ENCODE data around the gene SEPTIN8.

DNA sequence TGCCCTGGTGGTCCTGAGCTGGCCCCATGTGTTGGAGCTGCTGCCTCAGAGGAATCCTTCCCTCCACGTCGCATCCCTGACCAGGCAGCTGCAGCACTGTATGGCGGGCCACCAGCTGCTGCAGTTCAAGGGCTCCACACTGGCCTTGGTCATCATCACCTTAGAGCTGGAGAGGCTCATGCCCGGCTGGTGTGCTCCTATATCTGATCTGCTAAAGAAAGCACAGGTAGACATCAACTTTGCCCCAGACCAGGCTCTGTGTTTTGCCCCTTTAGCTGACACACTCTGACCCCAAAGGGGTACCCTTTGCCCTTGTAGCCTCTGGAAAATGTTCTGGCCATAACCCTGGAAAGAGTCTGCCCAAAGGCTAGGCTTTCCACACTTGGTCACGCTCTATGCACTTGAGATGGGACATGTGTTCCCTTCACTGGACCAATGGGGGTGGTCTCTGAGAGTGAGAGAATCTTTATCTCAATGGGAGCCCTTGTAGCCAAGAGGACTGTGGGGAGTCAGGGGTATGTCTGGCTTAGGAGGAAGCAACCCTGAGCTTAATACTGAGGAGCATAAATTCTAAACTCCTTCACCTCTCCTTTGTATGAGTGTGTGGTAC, 25.0 kb downstream of the SEPTIN8 start:
- TF ChIP-seq, protein P1, sequence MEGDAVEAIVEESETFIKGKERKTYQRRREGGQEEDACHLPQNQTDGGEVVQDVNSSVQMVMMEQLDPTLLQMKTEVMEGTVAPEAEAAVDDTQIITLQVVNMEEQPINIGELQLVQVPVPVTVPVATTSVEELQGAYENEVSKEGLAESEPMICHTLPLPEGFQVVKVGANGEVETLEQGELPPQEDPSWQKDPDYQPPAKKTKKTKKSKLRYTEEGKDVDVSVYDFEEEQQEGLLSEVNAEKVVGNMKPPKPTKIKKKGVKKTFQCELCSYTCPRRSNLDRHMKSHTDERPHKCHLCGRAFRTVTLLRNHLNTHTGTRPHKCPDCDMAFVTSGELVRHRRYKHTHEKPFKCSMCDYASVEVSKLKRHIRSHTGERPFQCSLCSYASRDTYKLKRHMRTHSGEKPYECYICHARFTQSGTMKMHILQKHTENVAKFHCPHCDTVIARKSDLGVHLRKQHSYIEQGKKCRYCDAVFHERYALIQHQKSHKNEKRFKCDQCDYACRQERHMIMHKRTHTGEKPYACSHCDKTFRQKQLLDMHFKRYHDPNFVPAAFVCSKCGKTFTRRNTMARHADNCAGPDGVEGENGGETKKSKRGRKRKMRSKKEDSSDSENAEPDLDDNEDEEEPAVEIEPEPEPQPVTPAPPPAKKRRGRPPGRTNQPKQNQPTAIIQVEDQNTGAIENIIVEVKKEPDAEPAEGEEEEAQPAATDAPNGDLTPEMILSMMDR (IDR thresholded peaks at IDR 0.05) = no peak
- TF ChIP-seq POLR2A (IDR thresholded peaks at IDR 0.05) = no peak
